Sigmoid colon (tissue), 7 donors: ENCODE measurements around the gene TOP2B. TPM values are rescaled to one million over a fixed set of nuclear protein-coding genes. Genes with fewer than 3 reads are reported as not detected.

Source experiments
- DNase-seq: peaks from one replicate; pipeline ENCODE4 v3.0.0-alpha.2; 2019
- H3K27ac ChIP-seq, 4 donors: fragments of 200-600 bp; sonication (generic); one replicate each; pipeline ENCODE4 v1.5.1; 2016 to 2019; ENCODE audit warnings: mild to moderate bottlenecking in 1 of 4
- H3K27me3 ChIP-seq, 3 donors: fragments of 200-600 bp; sonication (generic); one replicate each; pipeline ENCODE4 v1.5.1; 2019; ENCODE audit warnings: mild to moderate bottlenecking in 1 of 3
- H3K36me3 ChIP-seq, 4 donors: fragments of 200-600 bp; sonication (generic); one replicate each; pipeline ENCODE4 v1.5.1; 2016 to 2019
- H3K4me1 ChIP-seq, 4 donors: fragments of 200-600 bp; sonication (generic); one replicate each; pipeline ENCODE4 v1.5.1; 2017 to 2019
- H3K4me3 ChIP-seq, 4 donors: fragments of 200-600 bp; sonication (generic); one replicate each; pipeline ENCODE4 v1.5.1; 2017 to 2019; ENCODE audit warnings: mild to moderate bottlenecking in 2 of 4, moderate library complexity in 1 of 4
- H3K9me3 ChIP-seq, 4 donors: fragments of 200-600 bp in 3 of 4; sonication (generic) in 3 of 4; one replicate each; pipeline versions ENCODE4 v1.5.1 to v1.6.1; 2013 to 2019
- CTCF ChIP-seq, 4 experiments: fragments of 450-650 bp in 3 of 4; fragments of 200-600 bp in 1 of 4; IDR thresholded peaks; one replicate each; pipeline ENCODE4 v1.5.1; 2016 to 2019; ENCODE audit warnings: antibody characterized with exemption in 4 of 4, mild to moderate bottlenecking in 3 of 4, moderate library complexity in 2 of 4
- EP300 ChIP-seq, 4 donors: sonication (generic); formaldehyde crosslinking; IDR thresholded peaks; one replicate each; pipeline ENCODE4 v1.6.1; 2017; ENCODE audit warnings: antibody characterized with exemption in 4 of 4
- POLR2A ChIP-seq, 2 donors: fragments of 450-650 bp; IDR thresholded peaks; one replicate each; pipeline ENCODE4 v1.6.1; 2016; ENCODE audit warnings: antibody characterized with exemption in 2 of 2, mild to moderate bottlenecking in 2 of 2, moderate library complexity in 2 of 2
- POLR2AphosphoS5 ChIP-seq, 4 donors: sonication (generic); formaldehyde crosslinking; IDR thresholded peaks; one replicate each; pipeline ENCODE4 v1.6.1; 2017; ENCODE audit warnings: antibody characterized with exemption in 4 of 4
- WGBS, 2 donors: extraction: QIAGEN DNeasy Blood & Tissue Kit; methylation state at CpG; one replicate each; pipeline ENCODE4 v1.1.7; 2013; 5-methylcytosine and 5-hydroxymethylcytosine counted together
- intact Hi-C: fragments of 100-400 bp; cut with DNase I; formaldehyde crosslinking; loops from one replicate; pipeline ENCODE4 v1.15.1; 2023
- polyA plus RNA-seq, 3 donors: library from polyadenylated mRNA; stranded (reverse); fragments of 200-250 nt; gene quantifications; one replicate each; pipeline ENCODE4 v1.2.3, GENCODE V29; 2013
- total RNA-seq, 4 donors: library from RNA; depleted of rRNA; stranded (reverse); fragments of >200 nt; gene quantifications; one replicate each; pipeline ENCODE4 v1.1.0, GENCODE V29; 2016
- donor health status: healthy with polysubstance abuse.
- donor health status: Bipolar disorder and iron deficiency.
- donor health status: healthy.

TOP2B gene
- total and polyA plus RNA-seq, 7 donors: 28.2 to 122 (median 89.5) TPM

GRCh38 chr3:25654576-25654975, 10.1 kb downstream of the TOP2B start:
- H3K4me3 ChIP-seq: no peak overlapping the region
- H3K27me3 ChIP-seq: no peaks in the 10 kb centered on the region
- H3K36me3 ChIP-seq: no peaks in the 10 kb centered on the region
- TF ChIP-seq POLR2AphosphoS5 (IDR thresholded peaks at IDR 0.05) (no peak), EP300 (IDR thresholded peaks at IDR 0.05) (no peak), CTCF (IDR thresholded peaks at IDR 0.05) (no peak), POLR2A (IDR thresholded peaks at IDR 0.05) (no peak)
- no peaks in the 10 kb centered on the region for H3K9me3 ChIP-seq
- intact Hi-C loops: no loop called here
- no peak for DNase-seq
- no peak overlapping the region for H3K27ac ChIP-seq
- H3K4me1 ChIP-seq: peaks cover 0 to 60% (median 42%) of the 10 kb centered on the region in 4 donors

GRCh38 chr3:25653322-25653721, 11.4 kb downstream of the TOP2B start:
- Histone ChIP-seq H3K4me1 (peaks cover 0 to 53% (median 31%) of the 10 kb centered on the region in 4 donors), H3K27me3 (no peaks in the 10 kb centered on the region), H3K27ac (no peak overlapping the region), H3K36me3 (no peaks in the 10 kb centered on the region), H3K9me3 (no peaks in the 10 kb centered on the region), H3K4me3 (no peak overlapping the region)
- 94 to 95% methylated on average over 3 of the region's 3 CpGs for WGBS, 2 donors
- no peak for DNase-seq
- no peak for TF ChIP-seq POLR2AphosphoS5 (IDR thresholded peaks at IDR 0.05)
- TF ChIP-seq CTCF (IDR thresholded peaks at IDR 0.05): no peak
- no peak for TF ChIP-seq EP300 (IDR thresholded peaks at IDR 0.05)
- TF ChIP-seq POLR2A (IDR thresholded peaks at IDR 0.05): no peak
- intact Hi-C loops: no loop called here

- intact Hi-C loops: no loop called here
- no peaks in the 10 kb centered on the region for H3K27me3 ChIP-seq
- H3K27ac ChIP-seq: no peak overlapping the region
- no peaks in the 10 kb centered on the region for H3K36me3 ChIP-seq
- no peaks in the 10 kb centered on the region for H3K9me3 ChIP-seq
- 72 to 80% methylated on average over 1 of the region's 1 CpG for WGBS, 2 donors
- TF ChIP-seq EP300 (IDR thresholded peaks at IDR 0.05) (no peak), POLR2AphosphoS5 (IDR thresholded peaks at IDR 0.05) (no peak), CTCF (IDR thresholded peaks at IDR 0.05) (no peak), POLR2A (IDR thresholded peaks at IDR 0.05) (no peak)
- H3K4me1 ChIP-seq: peaks cover 0 to 56% (median 30%) of the 10 kb centered on the region in 4 donors
- H3K4me3 ChIP-seq: no peak overlapping the region
- DNase-seq: no peak
These were observed 11.8 kb downstream of the TOP2B start for GRCh38 chr3:25652921-25653320.

GRCh38 chr3:25648925-25649830, 15.5 kb downstream of the TOP2B start:
- H3K4me3 ChIP-seq: no peak overlapping the region
- intact Hi-C loops: loop anchor here (5.0 kb wide), 3 partner anchors 133 to 1063 kb away; partner anchors contain the start of gene NGLY1

More at GRCh38 chr3:25648925-25649830, 15.5 kb downstream of the TOP2B start:
- Histone ChIP-seq H3K4me1 (peaks cover 0 to 46% (median 15%) of the 10 kb centered on the region in 4 donors), H3K9me3 (no peaks in the 10 kb centered on the region), H3K27ac (no peak overlapping the region), H3K36me3 (peaks cover 0 to 9% (median 0%) of the 10 kb centered on the region in 4 donors), H3K27me3 (no peaks in the 10 kb centered on the region)
- no peak for DNase-seq
- TF ChIP-seq CTCF (IDR thresholded peaks at IDR 0.05): no peak
- TF ChIP-seq EP300 (IDR thresholded peaks at IDR 0.05): no peak
- WGBS, 2 donors: 76 to 85% methylated on average over 1 of the region's 1 CpG
